GM12878 (cell line): ENCODE measurements around the gene GSG1L. TPM values are rescaled to one million over a fixed set of nuclear protein-coding genes. Genes with fewer than 3 reads are reported as not detected.
A peak's percentile ranks its signal among the peaks of the same experiment; 100 is the strongest.

ENCODE experiments used
- ATAC-seq: fragments of 200-7000 bp; cut with Tn5 transposase; 3 replicates; pipeline ENCODE4 v1.9.1; 2020; ENCODE audit warnings: mild to moderate bottlenecking, moderate library complexity
- BruUV-seq: library from RNA; stranded (reverse); fragments of 400-500 nt; replicated peaks from 2 replicates; lab custom pipeline; 2021; lab: Mats Ljungman, UMichigan
- CTCF ChIA-PET: fragments of 300-600 bp; sonication (Branson Sonifier 250); formaldehyde crosslinking; extraction: SDS; loops from one replicate; lab custom pipeline; 2021; ENCODE audit warnings: inconsistent platforms; lab: Yijun Ruan, JAX
- POLR2A ChIA-PET: fragments of 350-600 bp; formaldehyde crosslinking; extraction: SDS; loops from one replicate; lab custom pipeline; 2021; ENCODE audit warnings: inconsistent platforms; lab: Charles Lee
- RAD21 ChIA-PET: fragments of 300-600 bp; sonication (Branson Sonifier 250); formaldehyde crosslinking; loops from one replicate; lab custom pipeline; 2023; ENCODE audit warnings: antibody characterized with exemption; ENCODE audit not compliant: unreplicated experiment; lab: Charles Lee
- SMC1A ChIA-PET: fragments of 300-600 bp; sonication (Branson Sonifier 250); formaldehyde crosslinking; loops from one replicate; lab custom pipeline; 2023; ENCODE audit not compliant: unreplicated experiment, uncharacterized antibody; lab: Charles Lee
- DNase-seq: peaks from one replicate; pipeline ENCODE4 v3.0.0-alpha.2; 2011; ENCODE audit warnings: low read depth, low spot score
- FAIRE-seq: peaks from 3 replicates; lab custom pipeline; 2011; peaks lifted over from hg19 to GRCh38; lab: Jason Lieb, UNC
- H2AFZ ChIP-seq: 2 replicates; pipeline ENCODE4 v1.6.0; 2011; ENCODE audit warnings: low read depth, low read length, control low read depth; ENCODE audit not compliant: control insufficient read depth
- H3K27ac ChIP-seq: 2 replicates; pipeline ENCODE4 v1.5.1; 2011; ENCODE audit warnings: control low read depth; ENCODE audit not compliant: control insufficient read depth, insufficient read depth
- H3K27me3 ChIP-seq, 2 experiments: replicated peaks in 1 of 2; 2 replicates each; pipeline versions ENCODE4 v1.6.0 to v1.6.1; 2011; ENCODE audit warnings: low read length in 1 of 2; ENCODE audit not compliant: control insufficient read depth in 2 of 2, insufficient read depth in 2 of 2
- H3K36me3 ChIP-seq, 2 experiments: 2 replicates each; pipeline ENCODE4 v1.5.1; 2011; ENCODE audit warnings: low read length in 1 of 2; ENCODE audit not compliant: control insufficient read depth in 2 of 2, insufficient read depth in 2 of 2
- H3K4me1 ChIP-seq: 2 replicates; pipeline ENCODE4 v1.6.1; 2011; ENCODE audit warnings: mild to moderate bottlenecking, low read length, moderate library complexity, mixed read lengths; ENCODE audit not compliant: control insufficient read depth, insufficient read depth
- H3K4me2 ChIP-seq: 2 replicates; pipeline ENCODE4 v1.6.0; 2011; ENCODE audit warnings: control low read depth; ENCODE audit not compliant: control insufficient read depth, insufficient read depth
- H3K4me3 ChIP-seq: fragments of 200-600 bp; sonication (generic); 2 replicates; pipeline ENCODE4 v1.5.1; 2016
- H3K79me2 ChIP-seq: 2 replicates; pipeline ENCODE4 v1.6.0; 2011; ENCODE audit warnings: low read length; ENCODE audit not compliant: control insufficient read depth, insufficient read depth
- H3K9ac ChIP-seq: 2 replicates; pipeline ENCODE4 v1.8.0; 2011; ENCODE audit warnings: low read length, control low read depth, mixed read lengths; ENCODE audit not compliant: control insufficient read depth, insufficient read depth
- H3K9me3 ChIP-seq: replicated peaks from 3 replicates; pipeline ENCODE4 v1.5.1; 2011; ENCODE audit warnings: mild to moderate bottlenecking, low read length; ENCODE audit not compliant: control insufficient read depth, insufficient read depth
- H4K20me1 ChIP-seq: 2 replicates; pipeline ENCODE4 v1.6.0; 2011; ENCODE audit not compliant: control insufficient read depth, insufficient read depth
- CBFB ChIP-seq: IDR thresholded peaks from 2 replicates; pipeline ENCODE4 v1.6.1; 2016; ENCODE audit warnings: antibody characterized with exemption, low read depth
- CREM ChIP-seq: IDR thresholded peaks from 2 replicates; pipeline ENCODE4 v1.6.1; 2014; ENCODE audit warnings: antibody characterized with exemption, low read depth
- EGR1 ChIP-seq, 2 experiments: IDR thresholded peaks; 1 replicate in 1 of 2; 2 replicates in 1 of 2; pipeline ENCODE4 v1.6.1; 2011 to 2012; ENCODE audit warnings: low read depth in 2 of 2, low read length in 2 of 2, borderline replicate concordance in 1 of 2, mild to moderate bottlenecking in 1 of 2, moderate library complexity in 1 of 2
- NR2F1 ChIP-seq: fragments of 450-650 bp; conservative IDR thresholded peaks from 2 replicates; pipeline ENCODE4 v1.6.1; 2017; ENCODE audit warnings: mild to moderate bottlenecking
- RUNX3 ChIP-seq: IDR thresholded peaks from 2 replicates; pipeline ENCODE4 v1.6.1; 2012; ENCODE audit warnings: low read length, inconsistent platforms
- SIN3A ChIP-seq: IDR thresholded peaks from 2 replicates; pipeline ENCODE4 v1.6.1; 2012; ENCODE audit warnings: low read depth, low read length, improper control_type of control experiment
- SMC3 ChIP-seq: IDR thresholded peaks from 2 replicates; pipeline ENCODE4 v1.6.1; 2011; ENCODE audit warnings: low read length, improper control_type of control experiment, borderline replicate concordance
- SP1 ChIP-seq: IDR thresholded peaks from one replicate; pipeline ENCODE4 v1.6.1; 2011; ENCODE audit warnings: low read depth, low read length
- ZNF24 ChIP-seq: fragments of 450-650 bp; IDR thresholded peaks from 2 replicates; pipeline ENCODE4 v1.6.1; 2017; ENCODE audit warnings: antibody characterized with exemption, mild to moderate bottlenecking
- WGBS: methylation state at CpG from one replicate; pipeline ENCODE4 v1.1.6; 2016; ENCODE audit warnings: low lambda C conversion rate; ENCODE audit not compliant: insufficient replicate concordance, insufficient coverage; ENCODE audit errors: missing lambda C conversion rate; 5-methylcytosine and 5-hydroxymethylcytosine counted together
- in situ Hi-C: fragments of 300-500 bp; cut with MboI; formaldehyde crosslinking; loops from 9 replicates; pipeline ENCODE4 v1.14.3; 2018; ENCODE audit warnings: mixed read lengths
- intact Hi-C: fragments of 100-400 bp; cut with micrococcal nuclease; formaldehyde crosslinking; loops from one replicate; pipeline ENCODE4 v1.14.2; 2022; ENCODE audit not compliant: unreplicated experiment
- polyA plus RNA-seq, 11 experiments: library from polyadenylated mRNA; depleted of rRNA in 4 of 11; unstranded in 6 of 11; stranded (reverse) in 5 of 11; fragments of >200 nt; fragmentation: Nextera tagmentation in 4 of 11; fragmentation: Illumina TruSeq in 1 of 11; extraction: Ambion mirVana in 4 of 11; extraction: Trizol in 1 of 11; gene quantifications; 1 replicate in 1 of 11; 2 replicates in 10 of 11; pipeline versions ENCODE4 v1.2.1 to v1.2.3, GENCODE V29; 2011 to 2016; ENCODE audit warnings: inconsistent platforms in 2 of 11, missing spikeins in 2 of 11, low read depth in 1 of 11
- total RNA-seq, 4 experiments: library from RNA; depleted of rRNA in 3 of 4; stranded (reverse); fragments of >200 nt in 3 of 4; fragmentation: Illumina TruSeq in 1 of 4; extraction: Trizol in 1 of 4; gene quantifications; 2 replicates each; pipeline versions ENCODE4 v1.2.1 to v1.2.3, GENCODE V29; 2013 to 2021
- TF ChIP-seq, protein P1 (sequence below): fragments of 450-650 bp; IDR thresholded peaks from 2 replicates; pipeline ENCODE4 v1.6.1; 2016; ENCODE audit warnings: mild to moderate bottlenecking
- TF ChIP-seq, protein P2 (sequence below): fragments of 450-650 bp; IDR thresholded peaks from 2 replicates; pipeline ENCODE4 v1.6.1; 2017; ENCODE audit warnings: antibody characterized with exemption, mild to moderate bottlenecking, moderate library complexity
- TF ChIP-seq, protein P3 (sequence below): fragments of 450-650 bp; formaldehyde crosslinking; IDR thresholded peaks from 2 replicates; pipeline ENCODE4 v1.4.0; 2020; ENCODE audit warnings: mild to moderate bottlenecking, moderate library complexity
- TF ChIP-seq, protein P4 (sequence below): fragments of 450-650 bp; IDR thresholded peaks from 2 replicates; pipeline ENCODE4 v1.6.1; 2017; ENCODE audit warnings: borderline replicate concordance
- TF ChIP-seq, protein P5 (sequence below): IDR thresholded peaks from 2 replicates; pipeline ENCODE4 v1.6.1; 2012; ENCODE audit warnings: low read length, inconsistent platforms

GSG1L gene
- total and polyA plus RNA-seq, 10 of the 15 experiments (the other 5 are each of a cell fraction or from before 2014, with no cell fraction given) = not detected

DNA sequence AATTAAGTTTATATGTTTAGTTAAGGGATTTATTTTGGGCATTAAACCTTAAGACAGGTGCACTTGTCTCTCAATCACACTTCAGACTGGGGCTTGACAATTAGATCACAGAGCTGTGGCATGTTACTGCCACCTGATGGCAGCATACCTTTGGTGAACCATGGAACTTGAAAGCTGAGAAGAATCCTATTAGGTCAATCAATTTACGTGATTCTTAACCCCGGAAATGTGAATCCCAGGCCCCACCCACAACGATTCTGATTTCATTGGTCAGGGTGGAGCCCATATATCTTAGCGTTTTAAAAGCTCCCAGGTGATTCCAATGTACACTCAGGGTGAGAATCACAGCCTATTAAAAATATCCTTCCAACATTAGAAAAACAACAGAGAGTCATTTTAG, 91.0 kb downstream of the GSG1L start (continued):
- TF ChIP-seq, protein P1, sequence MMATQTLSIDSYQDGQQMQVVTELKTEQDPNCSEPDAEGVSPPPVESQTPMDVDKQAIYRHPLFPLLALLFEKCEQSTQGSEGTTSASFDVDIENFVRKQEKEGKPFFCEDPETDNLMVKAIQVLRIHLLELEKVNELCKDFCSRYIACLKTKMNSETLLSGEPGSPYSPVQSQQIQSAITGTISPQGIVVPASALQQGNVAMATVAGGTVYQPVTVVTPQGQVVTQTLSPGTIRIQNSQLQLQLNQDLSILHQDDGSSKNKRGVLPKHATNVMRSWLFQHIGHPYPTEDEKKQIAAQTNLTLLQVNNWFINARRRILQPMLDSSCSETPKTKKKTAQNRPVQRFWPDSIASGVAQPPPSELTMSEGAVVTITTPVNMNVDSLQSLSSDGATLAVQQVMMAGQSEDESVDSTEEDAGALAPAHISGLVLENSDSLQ = peak; percentile 64
- TF ChIP-seq, protein P2, sequence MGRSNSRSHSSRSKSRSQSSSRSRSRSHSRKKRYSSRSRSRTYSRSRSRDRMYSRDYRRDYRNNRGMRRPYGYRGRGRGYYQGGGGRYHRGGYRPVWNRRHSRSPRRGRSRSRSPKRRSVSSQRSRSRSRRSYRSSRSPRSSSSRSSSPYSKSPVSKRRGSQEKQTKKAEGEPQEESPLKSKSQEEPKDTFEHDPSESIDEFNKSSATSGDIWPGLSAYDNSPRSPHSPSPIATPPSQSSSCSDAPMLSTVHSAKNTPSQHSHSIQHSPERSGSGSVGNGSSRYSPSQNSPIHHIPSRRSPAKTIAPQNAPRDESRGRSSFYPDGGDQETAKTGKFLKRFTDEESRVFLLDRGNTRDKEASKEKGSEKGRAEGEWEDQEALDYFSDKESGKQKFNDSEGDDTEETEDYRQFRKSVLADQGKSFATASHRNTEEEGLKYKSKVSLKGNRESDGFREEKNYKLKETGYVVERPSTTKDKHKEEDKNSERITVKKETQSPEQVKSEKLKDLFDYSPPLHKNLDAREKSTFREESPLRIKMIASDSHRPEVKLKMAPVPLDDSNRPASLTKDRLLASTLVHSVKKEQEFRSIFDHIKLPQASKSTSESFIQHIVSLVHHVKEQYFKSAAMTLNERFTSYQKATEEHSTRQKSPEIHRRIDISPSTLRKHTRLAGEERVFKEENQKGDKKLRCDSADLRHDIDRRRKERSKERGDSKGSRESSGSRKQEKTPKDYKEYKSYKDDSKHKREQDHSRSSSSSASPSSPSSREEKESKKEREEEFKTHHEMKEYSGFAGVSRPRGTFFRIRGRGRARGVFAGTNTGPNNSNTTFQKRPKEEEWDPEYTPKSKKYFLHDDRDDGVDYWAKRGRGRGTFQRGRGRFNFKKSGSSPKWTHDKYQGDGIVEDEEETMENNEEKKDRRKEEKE = no peak
- TF ChIP-seq ZNF24 (no peak), RUNX3 (no peak), NR2F1 (peak; percentile 40; the same call in 1 of the 2 replicates), SMC3 (peak; percentile 74), SP1 (no peak), CBFB (no peak), SIN3A (no peak)

DNA sequence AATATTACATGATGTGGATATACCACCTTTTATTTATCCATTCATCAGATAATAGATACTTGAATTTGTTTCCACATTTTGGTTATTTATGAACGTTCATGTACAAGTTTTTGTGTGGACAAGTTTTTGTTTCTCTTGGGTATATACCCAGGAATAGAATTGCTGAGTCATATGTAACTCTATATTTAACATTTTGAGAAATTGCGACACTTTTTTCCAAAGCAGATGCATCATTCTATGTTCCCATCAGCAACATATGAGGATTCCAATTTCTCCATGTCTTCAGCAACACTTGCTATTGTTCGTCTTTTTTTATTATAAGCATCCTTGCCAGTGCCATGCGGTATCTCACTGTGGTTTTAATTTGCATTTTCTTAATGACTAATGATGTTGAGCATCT, 93.9 kb downstream of the GSG1L start:
- Histone ChIP-seq H3K9me3 (no peaks in the 10 kb centered on the region), H3K4me3 (no peak overlapping the region), H2AFZ (no peak overlapping the region), H3K4me1 (no peaks in the 10 kb centered on the region), H3K36me3 (no peaks in the 10 kb centered on the region), H3K27ac (no peak overlapping the region), H4K20me1 (no peaks in the 10 kb centered on the region), H3K9ac (no peak overlapping the region), H3K79me2 (no peaks in the 10 kb centered on the region), H3K27me3 (no peaks in the 10 kb centered on the region), H3K4me2 (no peak overlapping the region)
- ATAC-seq (no peak), FAIRE-seq (no peak), DNase-seq (no peak)
- ChIA-PET CTCF (interaction anchor here (1.0 kb wide), 1 partner anchor 249 kb away, joined by 3 read pairs; no protein-coding TSS in a partner anchor), POLR2A (no interaction called here), RAD21 (no interaction called here), SMC1A (no interaction called here)
- in situ Hi-C loops = no loop called here
- intact Hi-C loops = no loop called here
- no TSS peak for BruUV-seq
- WGBS = 0% methylated on average over 4 of the region's 4 CpGs
- TF ChIP-seq, protein P3, sequence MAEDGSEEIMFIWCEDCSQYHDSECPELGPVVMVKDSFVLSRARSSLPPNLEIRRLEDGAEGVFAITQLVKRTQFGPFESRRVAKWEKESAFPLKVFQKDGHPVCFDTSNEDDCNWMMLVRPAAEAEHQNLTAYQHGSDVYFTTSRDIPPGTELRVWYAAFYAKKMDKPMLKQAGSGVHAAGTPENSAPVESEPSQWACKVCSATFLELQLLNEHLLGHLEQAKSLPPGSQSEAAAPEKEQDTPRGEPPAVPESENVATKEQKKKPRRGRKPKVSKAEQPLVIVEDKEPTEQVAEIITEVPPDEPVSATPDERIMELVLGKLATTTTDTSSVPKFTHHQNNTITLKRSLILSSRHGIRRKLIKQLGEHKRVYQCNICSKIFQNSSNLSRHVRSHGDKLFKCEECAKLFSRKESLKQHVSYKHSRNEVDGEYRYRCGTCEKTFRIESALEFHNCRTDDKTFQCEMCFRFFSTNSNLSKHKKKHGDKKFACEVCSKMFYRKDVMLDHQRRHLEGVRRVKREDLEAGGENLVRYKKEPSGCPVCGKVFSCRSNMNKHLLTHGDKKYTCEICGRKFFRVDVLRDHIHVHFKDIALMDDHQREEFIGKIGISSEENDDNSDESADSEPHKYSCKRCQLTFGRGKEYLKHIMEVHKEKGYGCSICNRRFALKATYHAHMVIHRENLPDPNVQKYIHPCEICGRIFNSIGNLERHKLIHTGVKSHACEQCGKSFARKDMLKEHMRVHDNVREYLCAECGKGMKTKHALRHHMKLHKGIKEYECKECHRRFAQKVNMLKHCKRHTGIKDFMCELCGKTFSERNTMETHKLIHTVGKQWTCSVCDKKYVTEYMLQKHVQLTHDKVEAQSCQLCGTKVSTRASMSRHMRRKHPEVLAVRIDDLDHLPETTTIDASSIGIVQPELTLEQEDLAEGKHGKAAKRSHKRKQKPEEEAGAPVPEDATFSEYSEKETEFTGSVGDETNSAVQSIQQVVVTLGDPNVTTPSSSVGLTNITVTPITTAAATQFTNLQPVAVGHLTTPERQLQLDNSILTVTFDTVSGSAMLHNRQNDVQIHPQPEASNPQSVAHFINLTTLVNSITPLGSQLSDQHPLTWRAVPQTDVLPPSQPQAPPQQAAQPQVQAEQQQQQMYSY (CRISPR knock-in tag) = no peak
- TF ChIP-seq EGR1 (IDR thresholded peaks at IDR 0.05; ENCODE audit: borderline replicate concordance in 1 of 2, low read depth in 2 of 2, low read length in 2 of 2) = no peak
- TF ChIP-seq, protein P4, sequence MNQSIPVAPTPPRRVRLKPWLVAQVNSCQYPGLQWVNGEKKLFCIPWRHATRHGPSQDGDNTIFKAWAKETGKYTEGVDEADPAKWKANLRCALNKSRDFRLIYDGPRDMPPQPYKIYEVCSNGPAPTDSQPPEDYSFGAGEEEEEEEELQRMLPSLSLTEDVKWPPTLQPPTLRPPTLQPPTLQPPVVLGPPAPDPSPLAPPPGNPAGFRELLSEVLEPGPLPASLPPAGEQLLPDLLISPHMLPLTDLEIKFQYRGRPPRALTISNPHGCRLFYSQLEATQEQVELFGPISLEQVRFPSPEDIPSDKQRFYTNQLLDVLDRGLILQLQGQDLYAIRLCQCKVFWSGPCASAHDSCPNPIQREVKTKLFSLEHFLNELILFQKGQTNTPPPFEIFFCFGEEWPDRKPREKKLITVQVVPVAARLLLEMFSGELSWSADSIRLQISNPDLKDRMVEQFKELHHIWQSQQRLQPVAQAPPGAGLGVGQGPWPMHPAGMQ = no peak
- TF ChIP-seq CREM = no peak
- TF ChIP-seq, protein P5, sequence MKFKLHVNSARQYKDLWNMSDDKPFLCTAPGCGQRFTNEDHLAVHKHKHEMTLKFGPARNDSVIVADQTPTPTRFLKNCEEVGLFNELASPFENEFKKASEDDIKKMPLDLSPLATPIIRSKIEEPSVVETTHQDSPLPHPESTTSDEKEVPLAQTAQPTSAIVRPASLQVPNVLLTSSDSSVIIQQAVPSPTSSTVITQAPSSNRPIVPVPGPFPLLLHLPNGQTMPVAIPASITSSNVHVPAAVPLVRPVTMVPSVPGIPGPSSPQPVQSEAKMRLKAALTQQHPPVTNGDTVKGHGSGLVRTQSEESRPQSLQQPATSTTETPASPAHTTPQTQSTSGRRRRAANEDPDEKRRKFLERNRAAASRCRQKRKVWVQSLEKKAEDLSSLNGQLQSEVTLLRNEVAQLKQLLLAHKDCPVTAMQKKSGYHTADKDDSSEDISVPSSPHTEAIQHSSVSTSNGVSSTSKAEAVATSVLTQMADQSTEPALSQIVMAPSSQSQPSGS = no peak
